ENCODE measurements around the gene OTOF. TPM values are rescaled to one million over a fixed set of nuclear protein-coding genes. Genes with fewer than 3 reads are reported as not detected.

Gene OTOF
- total RNA-seq, 4 donors from 2014 or later, result 0.49 to 0.89 TPM; not detected in 2

DNA sequence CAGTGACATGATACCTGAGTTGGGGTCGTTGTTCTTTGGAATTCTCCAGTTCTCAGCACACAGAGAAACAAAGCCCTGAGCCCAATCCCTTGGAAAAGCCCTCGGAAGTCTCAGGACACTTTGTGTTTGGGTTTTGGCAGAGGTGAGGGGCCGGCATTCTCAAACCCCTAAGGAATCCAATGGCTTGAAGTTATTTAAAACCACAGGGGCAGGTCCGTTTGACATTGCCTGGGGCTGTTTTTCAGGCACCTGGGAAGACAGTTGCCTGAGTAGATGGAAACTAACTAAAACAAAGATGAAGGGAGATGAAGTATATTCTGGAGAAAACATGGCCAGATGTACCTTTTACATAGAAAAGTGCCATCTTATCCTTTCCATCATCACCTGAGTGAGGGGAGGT is 22.5 kb upstream of the OTOF start:
- 59 to 61% methylated on average over 4 of the region's 4 CpGs for WGBS, 2 donors
- TF ChIP-seq POLR2A (IDR thresholded peaks at IDR 0.05), result no peak
- TF ChIP-seq CTCF (IDR thresholded peaks at IDR 0.05), result no peak
- intact Hi-C loops (cut with DNase I; ENCODE audit: low total_unique reads), result no loop called here
- DNase-seq (ENCODE audit: low spot score in 2 of 2), result no peak
- no peak overlapping the region for H3K4me3 ChIP-seq (ENCODE audit: low read depth, poor library complexity, severe bottlenecking)

- TF ChIP-seq POLR2A (IDR thresholded peaks at IDR 0.05), result no peak
- TF ChIP-seq CTCF (IDR thresholded peaks at IDR 0.05), result no peak
- H3K4me3 ChIP-seq (ENCODE audit: low read depth, poor library complexity, severe bottlenecking), result no peak overlapping the region
- intact Hi-C loops (cut with DNase I; ENCODE audit: low total_unique reads), result no loop called here
- no peak for DNase-seq (ENCODE audit: low spot score in 2 of 2)
- WGBS, 2 donors, result 70 to 76% methylated on average over 8 of the region's 8 CpGs
Observed at GRCh38 chr2:26495705-26496297, 17.9 kb upstream of the OTOF start.

DNA sequence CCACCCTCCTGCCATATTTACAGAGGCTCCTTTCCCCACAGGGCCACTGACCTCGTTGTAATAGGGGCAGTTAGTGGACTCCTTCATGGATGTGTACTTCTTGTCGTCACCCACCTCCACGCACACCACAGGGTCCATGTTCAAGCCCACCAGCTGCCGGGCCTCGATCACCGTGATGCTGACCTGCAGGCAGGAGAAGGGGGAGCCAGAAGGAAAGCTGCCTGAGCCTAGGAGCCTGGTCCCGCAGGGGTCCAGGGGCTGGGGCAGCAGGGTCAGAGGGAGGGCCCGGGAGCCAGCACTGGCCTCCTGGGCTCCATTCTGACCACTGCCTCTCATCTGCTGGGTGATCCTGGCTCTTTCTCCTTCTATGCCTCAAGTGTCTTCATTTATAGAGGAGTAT is 17.0 kb upstream of the OTOF start:
- no peak for DNase-seq (ENCODE audit: low spot score in 2 of 2)
- WGBS, 2 donors, result 93 to 94% methylated on average over 8 of the region's 8 CpGs
- intact Hi-C loops (cut with DNase I; ENCODE audit: low total_unique reads), result no loop called here
- TF ChIP-seq CTCF (IDR thresholded peaks at IDR 0.05), result no peak
- no peak for TF ChIP-seq POLR2A (IDR thresholded peaks at IDR 0.05)
- H3K4me3 ChIP-seq (ENCODE audit: low read depth, poor library complexity, severe bottlenecking), result no peak overlapping the region

GRCh38 chr2:26494199-26494598 is 16.3 kb upstream of the OTOF start:
- no peak for DNase-seq (ENCODE audit: low spot score in 2 of 2)
- WGBS, 2 donors, result 93 to 96% methylated on average over 4 of the region's 4 CpGs
- TF ChIP-seq POLR2A (IDR thresholded peaks at IDR 0.05) (no peak), CTCF (IDR thresholded peaks at IDR 0.05) (no peak)
- intact Hi-C loops (cut with DNase I; ENCODE audit: low total_unique reads), result no loop called here
- H3K4me3 ChIP-seq (ENCODE audit: low read depth, poor library complexity, severe bottlenecking), result no peak overlapping the region

DNA sequence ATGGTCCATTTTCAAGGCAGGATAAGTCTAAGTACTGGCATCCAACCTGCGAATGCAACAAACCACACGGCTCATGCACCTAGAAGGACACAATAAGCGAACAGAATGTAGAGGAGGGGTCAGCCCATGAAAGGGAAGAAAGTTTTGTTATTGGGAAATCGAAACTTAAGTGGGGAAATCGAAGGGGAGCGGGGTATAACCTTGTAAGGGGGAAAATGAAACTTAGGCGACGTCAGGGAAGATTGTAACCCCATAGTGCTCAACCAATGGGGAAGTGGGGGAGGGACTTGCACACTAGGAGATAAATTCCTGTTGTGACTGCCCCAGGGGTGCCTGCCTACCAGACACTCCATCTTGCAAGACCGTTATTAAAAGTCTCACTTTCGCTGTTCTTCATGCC is 15.6 kb upstream of the OTOF start:
- no peak for DNase-seq (ENCODE audit: low spot score in 2 of 2)
- no peak overlapping the region for H3K4me3 ChIP-seq (ENCODE audit: low read depth, poor library complexity, severe bottlenecking)
- 88 to 92% methylated on average over 10 of the region's 10 CpGs for WGBS, 2 donors
- no peak for TF ChIP-seq POLR2A (IDR thresholded peaks at IDR 0.05)
- TF ChIP-seq CTCF (IDR thresholded peaks at IDR 0.05), result no peak
- intact Hi-C loops (cut with DNase I; ENCODE audit: low total_unique reads), result no loop called here
